ENCODE results near the gene HMMR. TPM values are rescaled to one million over a fixed set of nuclear protein-coding genes. Genes with fewer than 3 reads are reported as not detected.

Gene HMMR
- total RNA-seq, 6 experiments from 2014 or later: 0.11 to 3.0 (median 1.1) TPM

- 0% methylated on average over 30 of the region's 59 CpGs for WGBS (ENCODE audit: insufficient coverage, low coverage, low lambda C conversion rate, missing lambda C conversion rate)
- TF ChIP-seq, protein P1, sequence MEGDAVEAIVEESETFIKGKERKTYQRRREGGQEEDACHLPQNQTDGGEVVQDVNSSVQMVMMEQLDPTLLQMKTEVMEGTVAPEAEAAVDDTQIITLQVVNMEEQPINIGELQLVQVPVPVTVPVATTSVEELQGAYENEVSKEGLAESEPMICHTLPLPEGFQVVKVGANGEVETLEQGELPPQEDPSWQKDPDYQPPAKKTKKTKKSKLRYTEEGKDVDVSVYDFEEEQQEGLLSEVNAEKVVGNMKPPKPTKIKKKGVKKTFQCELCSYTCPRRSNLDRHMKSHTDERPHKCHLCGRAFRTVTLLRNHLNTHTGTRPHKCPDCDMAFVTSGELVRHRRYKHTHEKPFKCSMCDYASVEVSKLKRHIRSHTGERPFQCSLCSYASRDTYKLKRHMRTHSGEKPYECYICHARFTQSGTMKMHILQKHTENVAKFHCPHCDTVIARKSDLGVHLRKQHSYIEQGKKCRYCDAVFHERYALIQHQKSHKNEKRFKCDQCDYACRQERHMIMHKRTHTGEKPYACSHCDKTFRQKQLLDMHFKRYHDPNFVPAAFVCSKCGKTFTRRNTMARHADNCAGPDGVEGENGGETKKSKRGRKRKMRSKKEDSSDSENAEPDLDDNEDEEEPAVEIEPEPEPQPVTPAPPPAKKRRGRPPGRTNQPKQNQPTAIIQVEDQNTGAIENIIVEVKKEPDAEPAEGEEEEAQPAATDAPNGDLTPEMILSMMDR (IDR thresholded peaks at IDR 0.05): peak in 3 of 4 donors; percentile 20 to 38 (median 35)
- peak; percentile 82 for TF ChIP-seq POLR2A (IDR thresholded peaks at IDR 0.05)
Observed at GRCh38 chr5:163459819-163460561, 442 bp upstream of the HMMR start, which contains the start of gene NUDCD2. NUDCD2 (minus strand) TSS chr5:163460102; CDS start chr5:163460050, 52 bp downstream.

DNA sequence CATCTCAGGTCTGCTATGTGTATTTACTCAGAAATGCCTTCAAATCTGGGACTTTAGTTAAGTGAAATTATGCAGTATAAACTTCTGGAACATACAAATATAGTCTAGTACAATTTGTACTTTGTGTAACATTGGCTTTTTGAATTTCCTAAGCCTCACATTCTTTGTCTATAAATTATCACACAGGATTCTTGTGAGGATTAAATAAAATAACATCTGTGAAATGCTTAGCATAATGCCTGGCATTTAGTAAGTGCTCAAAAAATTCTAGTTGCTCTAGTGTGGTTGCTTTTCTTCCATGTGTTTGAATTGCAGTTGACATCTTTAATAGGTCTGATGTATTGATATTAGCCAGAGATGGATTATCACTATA, 2.6 kb downstream of the HMMR start:
- DNase-seq (no peak), ATAC-seq (no peak)
- Histone ChIP-seq H3K4me1 (peaks cover 0 to 16% (median 3%) of the 10 kb centered on the region in 4 donors), H3K27ac (no peak overlapping the region), H3K4me3 (no peak overlapping the region), H3K9me3 (no peaks in the 10 kb centered on the region), H3K27me3 (no peaks in the 10 kb centered on the region), H3K36me3 (no peaks in the 10 kb centered on the region)
- TF ChIP-seq, protein P1 (IDR thresholded peaks at IDR 0.05): no peak
- no peak for TF ChIP-seq POLR2A (IDR thresholded peaks at IDR 0.05)
- intact Hi-C loops (cut with DNase I): no loop called here

More at GRCh38 chr5:163459819-163460561, 442 bp upstream of the HMMR start, which contains the start of gene NUDCD2:
- H3K27ac ChIP-seq: peak within 1 kb of the TSS; percentile 95 to 99 (median 96)
- H3K36me3 ChIP-seq: no peaks in the 10 kb centered on the region
- H3K27me3 ChIP-seq: no peaks in the 10 kb centered on the region
- H3K4me3 ChIP-seq: peak within 1 kb of the TSS; percentile 66 to 89 (median 78)
- ATAC-seq: peak; percentile 87 to 96 (median 91)
- H3K9me3 ChIP-seq: no peaks in the 10 kb centered on the region
- DNase-seq: peak; percentile 96 to 97 (median 96)
- H3K4me1 ChIP-seq: peaks cover 0 to 23% (median 3%) of the 10 kb centered on the region in 4 donors
- intact Hi-C loops (cut with DNase I): no loop called here

GRCh38 chr5:163467682-163468081, 7.2 kb downstream of the HMMR start:
- TF ChIP-seq POLR2A (IDR thresholded peaks at IDR 0.05): no peak
- TF ChIP-seq, protein P1 (IDR thresholded peaks at IDR 0.05): no peak
- Histone ChIP-seq H3K4me1 (no peaks in the 10 kb centered on the region), H3K9me3 (no peaks in the 10 kb centered on the region), H3K36me3 (no peaks in the 10 kb centered on the region), H3K4me3 (no peak overlapping the region), H3K27me3 (no peaks in the 10 kb centered on the region), H3K27ac (no peak overlapping the region)
- no peak for ATAC-seq
- intact Hi-C loops (cut with DNase I): no loop called here
- no peak for DNase-seq
- WGBS (ENCODE audit: insufficient coverage, low coverage, low lambda C conversion rate, missing lambda C conversion rate): 77% methylated on average over 4 of the region's 4 CpGs

- DNase-seq: no peak
- H3K4me1 ChIP-seq: no peaks in the 10 kb centered on the region
- 86% methylated on average over 3 of the region's 3 CpGs for WGBS (ENCODE audit: insufficient coverage, low coverage, low lambda C conversion rate, missing lambda C conversion rate)
- no peaks in the 10 kb centered on the region for H3K9me3 ChIP-seq
- H3K36me3 ChIP-seq: no peaks in the 10 kb centered on the region
- no peak overlapping the region for H3K27ac ChIP-seq
- peak in 2 of 4 donors; percentile 55 to 60 for ATAC-seq
- intact Hi-C loops (cut with DNase I): no loop called here
- TF ChIP-seq, protein P1 (IDR thresholded peaks at IDR 0.05): peak in 3 of 4 donors; percentile 30 to 51 (median 35)
- no peak for TF ChIP-seq POLR2A (IDR thresholded peaks at IDR 0.05)
- no peaks in the 10 kb centered on the region for H3K27me3 ChIP-seq
- no peak overlapping the region for H3K4me3 ChIP-seq
Observed at GRCh38 chr5:163473635-163474243, 13.3 kb downstream of the HMMR start.
